Astrocyte (in vitro differentiated cells and primary cell): ENCODE results near the gene KLHL10. TPM values are rescaled to one million over a fixed set of nuclear protein-coding genes. Genes with fewer than 3 reads are reported as not detected.

ENCODE experiments used
- DNase-seq: peaks from one replicate; pipeline ENCODE4 v3.0.0-alpha.2; 2010; ENCODE audit warnings: low read depth
- FAIRE-seq: peaks from 2 replicates; lab custom pipeline; 2011; peaks lifted over from hg19 to GRCh38; lab: Jason Lieb, UNC
- H2AFZ ChIP-seq: 2 replicates; pipeline ENCODE4 v1.6.0; 2012; ENCODE audit warnings: low read depth, low read length, inconsistent platforms
- H3K27ac ChIP-seq: 2 replicates; pipeline ENCODE4 v1.5.1; 2011; ENCODE audit warnings: low read depth, low read length, inconsistent platforms
- H3K27me3 ChIP-seq: 2 replicates; pipeline ENCODE4 v1.6.0; 2011; ENCODE audit warnings: low read length, inconsistent platforms; ENCODE audit not compliant: insufficient read depth
- H3K36me3 ChIP-seq: 2 replicates; pipeline ENCODE4 v1.5.1; 2011; ENCODE audit warnings: low read length, inconsistent platforms; ENCODE audit not compliant: insufficient read depth
- H3K4me1 ChIP-seq: 2 replicates; pipeline ENCODE4 v1.5.1; 2011; ENCODE audit warnings: low read length, inconsistent platforms; ENCODE audit not compliant: insufficient read depth
- H3K4me2 ChIP-seq: 2 replicates; pipeline ENCODE4 v1.6.0; 2012; ENCODE audit warnings: low read length, inconsistent platforms
- H3K4me3 ChIP-seq: 2 replicates; pipeline ENCODE4 v1.5.1; 2011; ENCODE audit warnings: low read depth, mild to moderate bottlenecking, low read length, inconsistent platforms; ENCODE audit not compliant: insufficient read depth
- H3K79me2 ChIP-seq: 2 replicates; pipeline ENCODE4 v1.6.0; 2012; ENCODE audit warnings: mild to moderate bottlenecking, low read length, inconsistent platforms; ENCODE audit not compliant: insufficient read depth
- H3K9ac ChIP-seq: 2 replicates; pipeline ENCODE4 v1.6.0; 2012; ENCODE audit warnings: mild to moderate bottlenecking, low read length, inconsistent platforms
- H3K9me3 ChIP-seq: 2 replicates; pipeline ENCODE4 v1.5.1; 2012; ENCODE audit warnings: low read depth, mild to moderate bottlenecking, low read length, inconsistent platforms; ENCODE audit not compliant: insufficient read depth
- H4K20me1 ChIP-seq: 2 replicates; pipeline ENCODE4 v1.6.0; 2012; ENCODE audit warnings: low read length, inconsistent platforms; ENCODE audit not compliant: insufficient read depth
- H3K27ac Mint-ChIP-seq: one replicate; pipeline ENCODE4 v1.8.0; 2021; ENCODE audit warnings: mild to moderate bottlenecking, mixed read lengths; ENCODE audit not compliant: unreplicated experiment
- H3K27me3 Mint-ChIP-seq: one replicate; pipeline ENCODE4 v1.8.0; 2021; ENCODE audit warnings: low read depth, mixed read lengths; ENCODE audit not compliant: unreplicated experiment
- H3K36me3 Mint-ChIP-seq: one replicate; pipeline ENCODE4 v1.8.0; 2021; ENCODE audit warnings: low read depth, mixed read lengths; ENCODE audit not compliant: unreplicated experiment
- H3K4me1 Mint-ChIP-seq: one replicate; pipeline ENCODE4 v1.8.0; 2021; ENCODE audit warnings: low read depth, mixed read lengths; ENCODE audit not compliant: unreplicated experiment
- H3K4me3 Mint-ChIP-seq: one replicate; pipeline ENCODE4 v1.8.0; 2021; ENCODE audit warnings: mild to moderate bottlenecking, moderate library complexity, mixed read lengths; ENCODE audit not compliant: unreplicated experiment
- H3K9me3 Mint-ChIP-seq: one replicate; pipeline ENCODE4 v1.8.0; 2021; ENCODE audit warnings: mild to moderate bottlenecking, mixed read lengths; ENCODE audit not compliant: unreplicated experiment
- EZH2 ChIP-seq: IDR thresholded peaks from 2 replicates; pipeline ENCODE4 v1.6.1; 2012; ENCODE audit warnings: mild to moderate bottlenecking, low read length, inconsistent platforms; ENCODE audit not compliant: insufficient read depth
- total RNA-seq: library from RNA; stranded (reverse); gene quantifications from 2 replicates; pipeline ENCODE4 v1.2.1, GENCODE V29; 2021
- TF ChIP-seq, protein P1 (sequence below): IDR thresholded peaks from 2 replicates; pipeline ENCODE4 v1.5.1; 2011; ENCODE audit warnings: low read depth, mild to moderate bottlenecking, inconsistent platforms, low read length, moderate library complexity; ENCODE audit not compliant: insufficient read depth

The KLHL10 gene
- total RNA-seq, 1 donor from 2014 or later: not detected

DNA sequence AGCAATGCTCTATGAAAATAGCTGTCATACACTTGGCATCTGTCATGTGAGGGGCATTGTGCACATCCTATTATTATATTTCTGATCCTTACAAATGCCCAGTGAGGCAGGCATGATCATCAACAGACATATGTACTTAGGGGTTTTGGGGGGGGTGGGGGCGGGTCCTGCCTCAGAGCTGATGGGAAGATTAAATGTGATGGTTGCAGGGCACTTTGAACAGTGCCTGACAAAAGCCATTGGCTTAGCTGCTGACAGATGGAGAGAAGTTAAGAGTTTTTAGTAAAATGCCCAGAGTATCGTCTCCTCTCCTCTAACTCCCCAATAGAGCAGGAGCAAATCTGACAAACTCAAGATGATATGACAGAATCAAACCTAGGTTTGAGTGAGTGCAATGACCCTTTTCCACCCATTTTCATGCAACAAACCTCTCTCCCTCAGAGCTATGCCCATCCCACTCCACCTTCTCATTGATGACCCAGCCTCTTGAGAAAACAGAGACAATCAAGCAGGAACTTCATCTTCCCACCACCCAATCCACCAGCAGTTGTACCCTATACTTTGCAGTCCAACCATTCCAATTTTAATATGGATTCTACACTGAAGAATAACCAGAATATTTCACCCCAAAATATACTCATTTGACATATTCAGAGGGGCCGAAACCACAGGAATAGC, 22.8 kb downstream of the KLHL10 start:
- Histone ChIP-seq H3K9ac (no peak overlapping the region), H3K27me3 (no peaks in the 10 kb centered on the region), H3K4me1 (peaks cover 10% of the 10 kb centered on the region), H3K9me3 (no peaks in the 10 kb centered on the region), H3K79me2 (peaks cover 82% of the 10 kb centered on the region), H3K4me3 (no peak overlapping the region), H3K4me2 (no peak overlapping the region), H3K36me3 (no peaks in the 10 kb centered on the region), H2AFZ (no peak overlapping the region), H4K20me1 (peaks cover 67% of the 10 kb centered on the region), H3K27ac (no peak overlapping the region)
- no peaks in the 10 kb centered on the region for H3K36me3 Mint-ChIP-seq
- DNase-seq: no peak
- no peak for FAIRE-seq
- no peak overlapping the region for H3K4me3 Mint-ChIP-seq
- peaks cover 3% of the 10 kb centered on the region for H3K4me1 Mint-ChIP-seq
- H3K27ac Mint-ChIP-seq: no peak overlapping the region
- no peaks in the 10 kb centered on the region for H3K9me3 Mint-ChIP-seq
- TF ChIP-seq, protein P1, sequence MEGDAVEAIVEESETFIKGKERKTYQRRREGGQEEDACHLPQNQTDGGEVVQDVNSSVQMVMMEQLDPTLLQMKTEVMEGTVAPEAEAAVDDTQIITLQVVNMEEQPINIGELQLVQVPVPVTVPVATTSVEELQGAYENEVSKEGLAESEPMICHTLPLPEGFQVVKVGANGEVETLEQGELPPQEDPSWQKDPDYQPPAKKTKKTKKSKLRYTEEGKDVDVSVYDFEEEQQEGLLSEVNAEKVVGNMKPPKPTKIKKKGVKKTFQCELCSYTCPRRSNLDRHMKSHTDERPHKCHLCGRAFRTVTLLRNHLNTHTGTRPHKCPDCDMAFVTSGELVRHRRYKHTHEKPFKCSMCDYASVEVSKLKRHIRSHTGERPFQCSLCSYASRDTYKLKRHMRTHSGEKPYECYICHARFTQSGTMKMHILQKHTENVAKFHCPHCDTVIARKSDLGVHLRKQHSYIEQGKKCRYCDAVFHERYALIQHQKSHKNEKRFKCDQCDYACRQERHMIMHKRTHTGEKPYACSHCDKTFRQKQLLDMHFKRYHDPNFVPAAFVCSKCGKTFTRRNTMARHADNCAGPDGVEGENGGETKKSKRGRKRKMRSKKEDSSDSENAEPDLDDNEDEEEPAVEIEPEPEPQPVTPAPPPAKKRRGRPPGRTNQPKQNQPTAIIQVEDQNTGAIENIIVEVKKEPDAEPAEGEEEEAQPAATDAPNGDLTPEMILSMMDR: no peak
- no peak for TF ChIP-seq EZH2
- H3K27me3 Mint-ChIP-seq: no peaks in the 10 kb centered on the region

DNA sequence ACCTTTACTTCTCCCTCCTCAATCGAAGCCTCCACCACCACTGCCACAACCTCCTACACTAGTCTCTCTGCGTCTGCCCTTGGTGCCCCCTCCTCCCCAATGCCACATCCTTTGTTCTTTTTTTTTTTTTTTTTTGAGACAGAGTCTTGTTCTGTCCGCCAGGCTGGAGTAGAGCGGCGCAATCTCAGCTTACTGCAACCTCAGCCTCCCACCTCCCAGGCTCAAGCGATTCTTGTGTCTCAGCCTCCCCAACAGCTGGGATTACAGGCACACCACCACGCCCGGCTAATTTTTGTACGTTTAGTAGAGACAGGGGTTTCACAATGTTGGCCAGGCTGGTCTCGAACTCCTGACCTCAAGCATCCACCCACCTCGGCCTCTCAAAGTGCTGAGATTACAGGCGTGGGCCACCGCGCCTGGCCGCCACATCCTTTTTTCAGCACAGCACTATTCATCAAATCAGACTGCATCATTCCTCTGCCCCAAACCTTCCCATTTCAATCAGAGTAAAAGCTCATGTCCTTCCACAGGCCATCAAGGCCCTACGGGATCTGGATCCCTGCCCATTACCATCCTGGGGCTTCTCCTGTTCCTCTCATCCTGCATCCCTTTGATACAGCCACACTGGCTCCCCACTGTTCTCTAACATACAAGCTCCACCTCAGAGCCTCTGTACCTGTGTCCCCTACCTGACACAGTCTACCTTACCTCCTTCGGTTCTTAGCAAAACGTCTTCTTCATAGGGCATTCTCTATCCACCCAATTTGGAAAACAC, 25.6 kb downstream of the KLHL10 start:
- H3K79me2 ChIP-seq: peaks cover 62% of the 10 kb centered on the region
- H3K4me1 Mint-ChIP-seq: peaks cover 3% of the 10 kb centered on the region

More for the DNA sequence above, 25.6 kb downstream of the KLHL10 start:
- H3K36me3 Mint-ChIP-seq: peaks cover 3% of the 10 kb centered on the region
- Histone ChIP-seq H3K4me2 (peak overlapping the region; percentile 87), H3K27ac (no peak overlapping the region), H3K27me3 (no peaks in the 10 kb centered on the region), H3K4me3 (no peak overlapping the region), H3K9me3 (no peaks in the 10 kb centered on the region), H4K20me1 (peaks cover 55% of the 10 kb centered on the region), H2AFZ (no peak overlapping the region), H3K9ac (peak overlapping the region; percentile 1), H3K4me1 (peaks cover 10% of the 10 kb centered on the region), H3K36me3 (peaks cover 14% of the 10 kb centered on the region)
- H3K4me3 Mint-ChIP-seq: no peak overlapping the region
- DNase-seq (no peak), FAIRE-seq (no peak)
- no peaks in the 10 kb centered on the region for H3K27me3 Mint-ChIP-seq
- TF ChIP-seq, protein P1: no peak
- TF ChIP-seq EZH2: no peak
- no peak overlapping the region for H3K27ac Mint-ChIP-seq
- H3K9me3 Mint-ChIP-seq: no peaks in the 10 kb centered on the region
